ENCODE results near the gene RNF123.

RNF123 gene

DNA sequence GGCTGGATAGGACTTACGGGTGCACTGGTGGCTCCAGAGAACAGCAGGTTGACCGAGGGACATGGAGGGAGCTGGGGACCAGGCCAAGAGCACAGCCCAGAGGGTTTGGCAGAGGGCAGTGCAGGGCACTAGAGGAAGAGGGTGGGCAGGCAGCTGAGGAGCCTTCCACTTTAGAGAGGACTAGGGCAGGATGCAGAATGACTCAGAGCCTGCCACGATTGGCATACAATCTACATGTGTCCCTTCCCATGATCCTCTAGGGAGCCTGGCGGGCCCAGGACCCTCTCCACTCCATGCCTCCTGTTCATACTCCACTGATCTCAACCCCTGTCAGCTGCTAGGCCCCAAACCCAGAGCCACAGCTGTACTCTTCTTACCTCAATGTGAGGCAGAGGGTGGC lies 29.6 kb upstream of the RNF123 start:
- FAIRE-seq, result no peak

DNA sequence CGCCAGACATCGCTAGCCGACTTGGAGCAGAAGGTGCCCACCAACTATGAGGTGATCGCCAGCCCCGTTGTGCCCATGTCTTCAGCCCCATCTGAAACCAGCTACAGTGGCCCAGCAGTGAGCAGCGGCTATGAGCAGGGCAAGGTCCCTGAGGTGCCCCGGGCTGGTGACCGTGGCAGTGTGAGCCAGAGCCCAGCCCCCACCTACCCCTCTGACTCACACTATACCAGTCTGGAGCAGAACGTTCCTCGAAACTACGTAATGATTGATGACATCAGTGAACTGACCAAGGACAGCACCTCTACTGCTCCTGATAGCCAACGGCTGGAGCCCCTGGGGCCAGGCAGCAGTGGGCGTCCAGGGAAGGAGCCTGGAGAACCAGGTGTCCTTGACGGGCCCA lies 28.1 kb upstream of the RNF123 start:
- FAIRE-seq, result no peak

DNA sequence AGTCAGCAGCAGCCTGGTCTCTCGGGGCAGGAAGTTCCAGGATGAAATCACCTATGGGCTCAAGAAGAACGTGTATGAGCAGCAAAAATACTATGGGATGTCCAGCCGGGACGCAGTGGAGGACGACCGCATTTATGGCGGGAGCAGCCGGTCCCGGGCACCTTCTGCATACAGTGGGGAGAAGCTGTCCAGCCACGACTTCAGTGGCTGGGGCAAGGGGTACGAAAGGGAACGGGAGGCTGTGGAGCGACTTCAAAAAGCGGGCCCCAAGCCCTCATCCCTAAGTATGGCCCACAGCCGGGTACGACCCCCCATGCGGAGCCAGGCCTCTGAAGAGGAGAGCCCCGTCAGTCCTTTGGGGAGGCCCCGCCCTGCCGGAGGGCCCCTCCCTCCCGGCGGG lies 27.3 kb upstream of the RNF123 start:
- no peak for FAIRE-seq

DNA sequence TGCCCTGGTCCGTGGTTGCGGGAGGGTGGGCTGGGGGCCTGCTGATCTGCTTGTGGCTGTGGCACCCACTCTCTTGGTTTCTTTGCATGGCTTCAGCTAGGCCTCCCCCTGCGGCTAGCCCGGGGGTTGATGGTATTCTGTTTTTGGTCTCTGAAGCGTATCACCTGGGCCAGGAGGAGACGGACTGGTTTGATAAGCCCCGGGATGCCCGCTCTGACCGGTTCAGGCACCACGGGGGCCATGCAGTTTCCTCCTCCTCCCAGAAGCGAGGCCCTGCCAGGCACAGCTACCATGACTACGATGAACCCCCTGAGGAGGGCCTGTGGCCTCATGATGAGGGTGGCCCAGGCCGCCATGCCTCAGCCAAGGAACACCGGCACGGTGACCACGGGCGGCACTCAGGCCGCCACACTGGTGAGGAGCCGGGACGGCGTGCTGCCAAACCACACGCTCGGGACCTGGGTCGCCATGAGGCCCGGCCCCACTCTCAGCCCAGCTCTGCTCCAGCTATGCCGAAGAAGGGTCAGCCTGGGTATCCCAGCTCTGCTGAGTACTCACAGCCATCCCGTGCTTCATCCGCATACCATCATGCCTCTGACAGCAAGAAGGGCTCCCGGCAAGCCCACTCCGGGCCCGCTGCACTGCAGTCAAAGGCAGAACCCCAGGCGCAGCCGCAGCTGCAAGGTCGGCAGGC lies 26.5 kb upstream of the RNF123 start:
- FAIRE-seq, result no peak

- FAIRE-seq, result no peak
These were observed 25.5 kb upstream of the RNF123 start for GRCh38 chr3:49663831-49664230.

DNA sequence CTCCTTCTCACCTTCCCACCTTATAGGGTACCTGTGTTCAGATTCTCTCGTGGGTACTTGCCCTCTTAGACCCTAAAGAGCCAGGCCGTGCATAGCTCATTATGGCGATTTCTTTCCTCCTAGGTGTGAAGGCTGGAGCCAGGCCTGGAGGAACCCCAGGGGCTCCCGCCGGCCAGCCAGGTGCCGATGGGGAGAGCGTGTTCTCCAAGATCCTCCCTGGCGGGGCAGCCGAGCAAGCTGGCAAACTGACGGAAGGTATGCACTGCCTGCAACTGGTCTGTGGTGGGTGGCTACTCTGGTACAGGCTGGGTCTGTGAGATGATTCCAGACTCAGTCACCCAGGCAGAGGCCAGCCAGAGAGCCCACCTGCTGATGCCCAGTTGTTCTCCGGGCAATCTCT lies 25.1 kb upstream of the RNF123 start:
- no peak for FAIRE-seq

DNA sequence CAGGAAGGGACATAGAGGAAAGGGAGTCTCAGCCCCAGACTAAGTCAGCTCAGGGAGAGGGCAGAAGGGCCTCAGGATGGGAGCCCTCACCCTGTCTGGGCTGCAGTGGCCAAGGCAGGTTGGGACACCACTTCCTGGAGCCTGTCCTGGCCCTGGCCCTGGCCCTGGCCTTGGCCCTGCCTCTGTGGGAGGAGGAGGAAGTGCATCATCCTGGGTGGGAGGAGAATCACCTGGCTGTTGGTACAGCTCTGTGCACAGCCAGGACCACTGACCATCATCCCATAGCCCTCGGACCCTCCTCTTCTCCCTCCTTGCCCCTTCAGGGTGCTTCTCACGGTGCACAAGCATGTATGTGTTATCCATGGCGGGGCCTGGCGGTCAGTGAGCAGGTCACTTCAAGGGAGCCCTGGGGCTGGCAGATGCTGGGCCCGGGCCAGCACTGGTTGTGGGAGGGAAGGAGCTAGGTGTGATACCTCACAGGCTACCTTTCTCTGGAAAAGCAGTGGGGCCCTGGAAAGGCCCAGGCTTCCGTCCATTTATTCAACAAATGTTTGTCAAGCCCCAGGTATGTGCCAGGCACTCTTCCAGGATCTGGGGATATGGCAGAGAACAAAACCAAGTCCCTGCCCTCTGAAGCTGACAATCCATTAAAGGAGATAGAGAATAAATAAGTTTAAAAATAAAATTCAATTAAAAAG lies 23.4 kb upstream of the RNF123 start:
- FAIRE-seq, result no peak

- FAIRE-seq, result no peak
These were observed 22.8 kb upstream of the RNF123 start for GRCh38 chr3:49666592-49666991.

DNA sequence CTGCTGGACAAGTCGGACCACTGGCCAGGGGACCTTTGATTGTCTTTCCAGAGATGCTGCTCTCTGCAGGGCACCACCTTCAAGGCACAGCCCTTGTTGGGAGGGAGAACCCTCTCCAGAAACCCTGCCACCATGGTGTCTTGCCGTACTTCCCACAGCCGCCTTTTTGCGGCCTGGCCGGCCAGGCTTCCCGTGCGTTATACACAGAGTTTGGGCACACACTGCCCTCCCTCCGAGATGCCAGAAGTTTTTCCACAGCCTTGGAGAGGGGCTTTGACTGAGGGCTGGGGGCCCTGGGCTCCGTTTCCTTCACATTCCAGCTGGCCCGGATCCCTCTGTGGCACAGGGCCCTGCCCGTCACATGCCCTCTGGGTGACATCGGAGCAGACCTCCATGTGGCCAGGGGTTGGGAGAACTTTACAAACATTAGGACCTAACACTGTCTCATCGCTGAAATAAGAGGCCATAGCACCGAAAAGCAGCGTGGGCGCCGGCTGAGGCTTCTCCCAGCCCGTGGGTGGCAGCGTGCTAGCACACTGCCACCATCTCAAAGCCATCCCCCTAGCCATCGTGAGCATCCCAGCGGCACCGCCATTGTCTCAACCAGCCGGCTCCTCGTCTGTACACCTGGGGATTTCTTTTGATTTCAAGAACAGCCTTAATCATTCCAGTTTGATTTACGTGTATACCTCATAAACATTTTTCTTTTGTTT lies 21.5 kb upstream of the RNF123 start:
- no peak for FAIRE-seq

DNA sequence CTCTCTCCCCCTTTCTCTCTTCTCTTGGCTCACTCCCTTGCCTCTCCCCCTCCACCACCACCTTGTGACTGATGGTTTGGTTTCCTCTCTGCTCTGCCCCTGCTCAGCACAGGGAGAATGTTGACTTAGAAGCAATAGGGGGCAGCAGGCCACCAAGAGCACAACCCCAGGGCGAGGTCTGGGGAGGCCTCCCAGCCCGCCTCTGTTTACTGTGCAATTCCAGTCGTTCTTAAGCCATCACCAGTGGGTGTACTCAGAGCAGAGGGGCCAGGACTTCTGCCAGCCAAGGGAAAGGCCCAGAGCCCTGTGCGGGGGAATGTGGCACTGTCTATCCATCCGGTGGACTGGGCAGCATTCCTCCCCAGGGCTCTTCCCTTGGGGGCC lies 21.0 kb upstream of the RNF123 start:
- FAIRE-seq, result no peak

- FAIRE-seq, result no peak
These were observed 20.5 kb upstream of the RNF123 start for GRCh38 chr3:49668861-49669260.

GRCh38 chr3:49669352-49669751 lies 20.0 kb upstream of the RNF123 start:
- FAIRE-seq, result no peak

DNA sequence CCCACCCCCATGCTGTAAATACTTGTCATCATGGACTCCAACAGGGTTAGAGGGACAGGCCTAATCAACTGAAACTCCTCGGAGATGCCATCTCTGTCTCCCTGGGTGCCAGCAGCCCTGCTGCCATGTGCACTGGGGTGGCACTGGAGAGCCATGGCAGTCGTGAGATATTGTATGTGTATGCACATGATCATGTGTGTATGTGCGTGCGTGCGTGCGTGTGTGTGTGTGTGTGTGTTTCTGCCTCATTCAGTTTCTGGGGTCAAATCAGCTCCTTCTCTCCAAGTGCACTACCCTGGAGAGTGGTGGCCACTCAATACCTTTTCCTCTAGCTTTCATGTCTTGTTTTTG lies 18.4 kb upstream of the RNF123 start:
- FAIRE-seq, result no peak

GRCh38 chr3:49671291-49672288 lies 17.8 kb upstream of the RNF123 start:
- FAIRE-seq, result no peak

DNA sequence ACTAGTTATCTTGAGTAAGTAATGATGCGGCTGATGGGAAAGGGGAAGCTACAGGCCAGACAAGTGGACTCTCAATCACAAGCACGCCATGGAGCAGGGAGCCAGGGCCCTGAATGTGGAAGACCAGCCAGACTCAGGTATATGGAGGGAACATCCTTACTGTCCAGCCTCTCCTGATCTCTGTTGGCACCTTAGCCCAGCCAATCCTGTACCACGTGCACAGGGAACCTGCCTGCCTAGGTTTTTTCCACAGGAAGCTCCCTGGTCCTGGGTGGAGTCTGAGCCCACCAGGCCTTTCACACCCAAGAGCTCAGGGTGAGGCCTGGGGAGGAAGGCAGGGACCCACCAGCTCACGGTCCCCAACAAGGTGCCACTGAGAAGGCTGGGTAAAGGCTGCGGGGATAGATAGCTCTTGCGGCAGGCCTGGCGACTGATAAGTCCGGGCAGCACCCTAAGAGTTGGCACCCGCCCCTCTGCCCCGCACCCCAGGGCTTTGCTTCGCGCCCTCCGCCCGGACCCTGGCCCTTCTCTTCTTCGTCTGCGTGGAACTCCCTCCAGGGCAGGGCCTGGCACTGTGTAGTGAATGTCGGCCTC lies 16.1 kb upstream of the RNF123 start:
- FAIRE-seq, result no peak

DNA sequence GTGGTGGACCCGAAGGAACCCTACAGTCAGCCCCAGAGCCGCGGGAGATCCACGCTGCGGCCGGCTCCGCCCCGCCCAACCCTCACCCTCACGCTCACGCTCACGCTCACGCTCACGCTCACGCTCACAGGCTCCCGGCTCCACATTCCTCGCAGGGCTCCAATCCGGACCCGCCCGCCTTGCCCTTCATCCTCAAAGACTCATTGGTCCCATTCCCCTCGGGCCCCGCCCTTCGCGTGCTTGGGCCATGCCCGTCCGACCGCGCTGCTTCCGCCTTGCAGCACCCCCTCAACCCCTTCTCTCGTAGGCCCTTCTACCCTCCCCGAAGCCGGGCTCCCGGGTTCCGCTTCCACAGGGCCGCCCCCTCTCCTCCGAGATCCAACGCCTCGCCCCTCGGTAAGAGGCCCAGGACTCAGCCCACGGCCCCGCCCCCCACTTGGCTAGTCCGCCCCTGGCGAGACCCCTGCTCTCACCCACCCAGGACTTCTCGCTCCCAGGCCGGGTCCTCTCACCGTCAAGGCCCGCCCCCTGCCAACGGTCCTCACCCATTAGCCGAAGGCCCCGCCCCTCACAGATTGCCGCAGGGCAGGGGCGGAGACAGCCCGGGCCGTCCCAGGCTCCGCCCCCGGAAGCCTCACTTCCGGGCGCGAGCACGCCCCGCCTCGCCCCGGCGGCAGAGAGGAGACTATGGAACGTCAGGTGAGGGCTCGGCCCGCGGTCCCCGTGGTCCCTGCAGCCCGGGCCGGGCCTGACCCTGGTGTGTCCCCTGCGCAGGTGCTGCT lies 15.5 kb upstream of the RNF123 start, which contains the start of gene APEH:
APEH (plus strand) TSS at position 637 of the 782 bp plus-strand sequence; CDS start at position 688, 51 bp downstream.
- no peak for FAIRE-seq

DNA sequence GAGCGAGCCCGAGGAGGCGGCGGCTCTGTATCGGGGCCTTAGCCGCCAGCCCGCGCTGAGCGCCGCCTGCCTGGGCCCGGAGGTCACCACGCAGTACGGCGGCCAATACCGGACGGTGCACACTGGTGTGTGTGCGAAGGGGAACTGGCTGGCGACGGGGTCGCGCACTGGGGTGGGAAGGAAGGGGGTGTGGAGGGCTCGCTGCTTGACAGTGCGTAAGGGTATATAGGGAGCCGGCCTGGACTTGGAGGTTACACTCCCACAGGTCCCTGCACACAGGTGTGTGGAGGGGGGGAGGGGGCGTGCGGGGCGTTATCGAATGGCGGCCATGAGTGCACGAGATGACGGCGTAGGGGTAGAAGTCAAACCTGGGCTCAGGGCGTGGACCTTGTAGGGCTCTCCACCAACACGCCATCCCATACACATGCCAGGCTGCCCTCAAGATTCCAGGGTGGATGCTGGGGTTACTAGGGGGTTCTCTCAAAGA lies 14.8 kb upstream of the RNF123 start:
- no peak for FAIRE-seq

GRCh38 chr3:49675912-49676311 lies 13.4 kb upstream of the RNF123 start:
- no peak for FAIRE-seq

DNA sequence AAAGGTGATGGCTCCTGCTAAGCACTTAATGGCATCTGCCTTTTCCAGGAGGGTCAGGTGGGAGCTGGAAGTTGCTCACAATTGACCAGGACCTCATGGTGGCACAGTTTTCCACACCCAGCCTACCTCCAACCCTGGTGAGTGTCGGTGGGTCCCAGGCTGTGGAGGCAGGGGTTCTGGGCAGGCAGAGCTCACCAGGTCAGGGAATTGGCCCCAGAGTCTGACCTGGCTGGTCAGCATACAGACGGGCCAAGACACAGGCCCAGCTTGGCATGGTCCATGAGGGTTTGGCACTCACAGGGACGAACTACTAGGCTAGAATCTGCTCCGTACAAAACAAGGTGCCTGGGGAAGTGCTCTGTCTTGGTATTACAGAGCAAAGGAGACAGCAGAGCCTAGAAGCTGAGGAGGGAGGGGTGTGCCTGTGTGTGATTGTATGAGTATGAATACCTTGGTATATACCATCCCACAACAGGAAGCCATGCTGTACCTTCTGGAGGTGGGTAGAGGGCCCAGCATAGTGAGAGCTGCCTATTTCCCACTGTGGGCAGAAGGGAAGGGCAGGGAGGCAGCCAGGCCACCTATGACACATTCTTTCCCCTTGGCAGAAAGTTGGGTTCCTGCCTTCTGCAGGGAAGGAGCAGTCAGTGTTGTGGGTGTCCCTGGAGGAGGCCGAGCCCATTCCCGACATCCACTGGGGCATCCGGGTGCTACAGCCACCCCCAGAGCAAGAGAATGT lies 8.7 kb upstream of the RNF123 start:
- FAIRE-seq, result no peak

GRCh38 chr3:49681232-49681522 lies 8.2 kb upstream of the RNF123 start:
- FAIRE-seq, result no peak

- FAIRE-seq, result no peak
These were observed 7.8 kb upstream of the RNF123 start for GRCh38 chr3:49681543-49681942.
